Lung (tissue), 12 donors: ENCODE data around the gene TMEM54. TPM values are rescaled to one million over a fixed set of nuclear protein-coding genes. Genes with fewer than 3 reads are reported as not detected.

ENCODE experiments used
- ATAC-seq: fragments of 200-7000 bp; cut with Tn5 transposase; one replicate; pipeline ENCODE4 v1.9.1; 2020; ENCODE audit warnings: moderate number of reproducible peaks; ENCODE audit not compliant: insufficient read depth, low FRiP score
- DNase-seq, 3 donors: peaks; one replicate each; pipeline ENCODE4 v3.0.0-alpha.2; 2013 to 2017
- H3K27ac ChIP-seq, 2 donors: one replicate each; pipeline ENCODE4 v1.5.1; 2013; ENCODE audit warnings: mild to moderate bottlenecking in 2 of 2, moderate library complexity in 2 of 2, control low read depth in 1 of 2, inconsistent platforms in 1 of 2, low read depth in 1 of 2, low read length in 1 of 2
- H3K27me3 ChIP-seq, 3 donors: one replicate each; pipeline ENCODE4 v1.5.1; 2013; ENCODE audit warnings: low read length in 2 of 3; ENCODE audit not compliant: control insufficient read depth in 3 of 3, insufficient read depth in 3 of 3
- H3K36me3 ChIP-seq, 4 donors: one replicate each; pipeline ENCODE4 v1.5.1; 2013; ENCODE audit warnings: low read length in 4 of 4, mild to moderate bottlenecking in 1 of 4, moderate library complexity in 1 of 4; ENCODE audit not compliant: control insufficient read depth in 4 of 4, insufficient read depth in 4 of 4
- H3K4me1 ChIP-seq, 5 donors: one replicate each; pipeline ENCODE4 v1.5.1; 2013; ENCODE audit warnings: low read length in 5 of 5, mild to moderate bottlenecking in 2 of 5, moderate library complexity in 1 of 5; ENCODE audit not compliant: control insufficient read depth in 5 of 5, insufficient read depth in 5 of 5
- H3K4me3 ChIP-seq: one replicate; pipeline ENCODE4 v1.5.1; 2013; ENCODE audit warnings: mild to moderate bottlenecking, control low read depth, moderate library complexity
- H3K9ac ChIP-seq, 2 donors: one replicate each; pipeline ENCODE4 v1.5.1; 2013; ENCODE audit warnings: low read length in 2 of 2, control low read depth in 1 of 2; ENCODE audit not compliant: insufficient read depth in 1 of 2
- H3K9me3 ChIP-seq, 4 donors: one replicate each; pipeline ENCODE4 v1.5.1; 2013; ENCODE audit warnings: low read length in 3 of 4, mild to moderate bottlenecking in 1 of 4, moderate library complexity in 1 of 4; ENCODE audit not compliant: control insufficient read depth in 4 of 4, insufficient read depth in 3 of 4
- WGBS, 2 donors: extraction: QIAGEN DNeasy Blood & Tissue Kit; methylation state at CpG; one replicate each; pipeline ENCODE4 v1.1.7; 2013; 5-methylcytosine and 5-hydroxymethylcytosine counted together
- polyA plus RNA-seq, 2 donors: library from polyadenylated mRNA; stranded (reverse); fragments of 200-250 nt; gene quantifications; one replicate each; pipeline ENCODE4 v1.2.1, GENCODE V29; 2013
- total RNA-seq, 2 donors: library from RNA; depleted of rRNA in 1 of 2; stranded (reverse); fragments of >200 nt in 1 of 2; gene quantifications; one replicate each; pipeline ENCODE4 v1.2.1, GENCODE V29; 2014 to 2021
- TF ChIP-seq, protein P1 (sequence below): IDR thresholded peaks from 2 replicates; pipeline ENCODE4 v1.5.1; 2012; ENCODE audit warnings: mild to moderate bottlenecking; ENCODE audit errors: control extremely low read depth, extremely low read depth
- donor health status: control.
- donor health status: control.
- donor health status: Bipolar disorder and iron deficiency.
- donor health status: healthy.
- donor health status: DM: yes; HTN: yes; CAD: no.

TMEM54 gene
- total and polyA plus RNA-seq, 4 donors = 22.4 to 56.6 (median 43.1) TPM

DNA sequence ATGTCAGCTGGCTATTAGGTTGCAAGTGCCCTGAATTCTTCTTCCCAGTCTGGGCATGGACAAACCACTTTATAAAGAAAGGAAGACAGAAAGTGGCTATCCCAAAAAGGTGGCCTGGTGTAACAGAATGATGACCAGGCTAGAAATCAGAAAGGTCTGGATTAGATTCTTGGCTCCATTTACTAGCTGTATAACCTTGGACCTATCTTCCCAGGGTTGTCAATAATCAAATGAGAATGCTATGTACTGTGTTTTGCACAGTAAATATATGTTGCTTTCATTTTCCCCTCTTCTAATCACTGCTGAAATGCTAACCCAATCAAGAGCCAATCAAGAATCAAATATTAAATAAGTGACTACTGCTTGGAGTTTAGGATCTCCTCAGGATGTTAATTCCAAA is 43.0 kb upstream of the TMEM54 start:
- Histone ChIP-seq H3K27ac (no peak overlapping the region), H3K36me3 (peaks cover 14 to 37% (median 24%) of the 10 kb centered on the region in 4 donors), H3K27me3 (no peaks in the 10 kb centered on the region), H3K4me1 (peaks cover 0 to 9% (median 0%) of the 10 kb centered on the region in 5 donors), H3K9me3 (no peaks in the 10 kb centered on the region), H3K4me3 (no peak overlapping the region), H3K9ac (no peak overlapping the region)
- DNase-seq (no peak), ATAC-seq (no peak)
- TF ChIP-seq, protein P1, sequence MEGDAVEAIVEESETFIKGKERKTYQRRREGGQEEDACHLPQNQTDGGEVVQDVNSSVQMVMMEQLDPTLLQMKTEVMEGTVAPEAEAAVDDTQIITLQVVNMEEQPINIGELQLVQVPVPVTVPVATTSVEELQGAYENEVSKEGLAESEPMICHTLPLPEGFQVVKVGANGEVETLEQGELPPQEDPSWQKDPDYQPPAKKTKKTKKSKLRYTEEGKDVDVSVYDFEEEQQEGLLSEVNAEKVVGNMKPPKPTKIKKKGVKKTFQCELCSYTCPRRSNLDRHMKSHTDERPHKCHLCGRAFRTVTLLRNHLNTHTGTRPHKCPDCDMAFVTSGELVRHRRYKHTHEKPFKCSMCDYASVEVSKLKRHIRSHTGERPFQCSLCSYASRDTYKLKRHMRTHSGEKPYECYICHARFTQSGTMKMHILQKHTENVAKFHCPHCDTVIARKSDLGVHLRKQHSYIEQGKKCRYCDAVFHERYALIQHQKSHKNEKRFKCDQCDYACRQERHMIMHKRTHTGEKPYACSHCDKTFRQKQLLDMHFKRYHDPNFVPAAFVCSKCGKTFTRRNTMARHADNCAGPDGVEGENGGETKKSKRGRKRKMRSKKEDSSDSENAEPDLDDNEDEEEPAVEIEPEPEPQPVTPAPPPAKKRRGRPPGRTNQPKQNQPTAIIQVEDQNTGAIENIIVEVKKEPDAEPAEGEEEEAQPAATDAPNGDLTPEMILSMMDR = no peak

GRCh38 chr1:32939655-32940371 is 38.6 kb upstream of the TMEM54 start:
- no peak overlapping the region for H3K4me3 ChIP-seq
- H3K27ac ChIP-seq = peak overlapping the region in 1 of 2 donors; percentile 17
- peaks cover 19 to 36% (median 24%) of the 10 kb centered on the region in 4 donors for H3K36me3 ChIP-seq
- ATAC-seq = peak; percentile 78
- peak in 2 of 3 donors; percentile 31 to 41 for DNase-seq
- TF ChIP-seq, protein P1 = no peak
- H3K9me3 ChIP-seq = no peaks in the 10 kb centered on the region
- no peak overlapping the region for H3K9ac ChIP-seq
- WGBS, 2 donors = 79 to 82% methylated on average over 4 of the region's 4 CpGs
- H3K4me1 ChIP-seq = peaks cover 0 to 5% (median 0%) of the 10 kb centered on the region in 5 donors
- H3K27me3 ChIP-seq = no peaks in the 10 kb centered on the region

GRCh38 chr1:32937061-32937460 is 35.9 kb upstream of the TMEM54 start:
- TF ChIP-seq, protein P1 = no peak
- Histone ChIP-seq H3K9me3 (no peaks in the 10 kb centered on the region), H3K4me3 (no peak overlapping the region), H3K4me1 (peaks cover 0 to 6% (median 0%) of the 10 kb centered on the region in 5 donors), H3K27me3 (no peaks in the 10 kb centered on the region), H3K9ac (no peak overlapping the region), H3K36me3 (peaks cover 13 to 24% (median 18%) of the 10 kb centered on the region in 4 donors), H3K27ac (no peak overlapping the region)
- DNase-seq (no peak), ATAC-seq (no peak)
- WGBS, 2 donors = 96 to 99% methylated on average over 4 of the region's 4 CpGs

DNA sequence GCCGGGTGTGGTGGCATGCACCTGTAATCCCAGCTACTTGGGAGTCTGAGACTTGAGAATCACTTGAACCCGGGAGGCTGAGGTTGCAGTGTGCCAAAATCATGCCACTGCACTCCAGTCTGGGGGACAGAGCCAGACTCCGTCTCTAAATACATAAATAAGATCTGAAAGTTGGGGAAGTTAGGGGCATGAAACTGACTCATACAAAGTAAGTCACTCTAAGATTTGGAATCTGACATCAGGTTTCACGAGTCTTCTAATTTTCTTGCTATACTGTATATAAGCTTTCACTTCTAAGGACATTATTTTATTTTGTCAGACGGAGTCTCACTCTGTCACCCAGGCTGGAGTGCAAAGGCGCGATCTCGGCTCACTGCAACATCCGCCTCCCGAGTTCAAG is 33.3 kb upstream of the TMEM54 start:
- no peak overlapping the region for H3K4me3 ChIP-seq
- peaks cover 9 to 19% (median 10%) of the 10 kb centered on the region in 4 donors for H3K36me3 ChIP-seq
- no peaks in the 10 kb centered on the region for H3K27me3 ChIP-seq
- no peak overlapping the region for H3K27ac ChIP-seq
- WGBS, 2 donors = 95 to 96% methylated on average over 10 of the region's 10 CpGs
- DNase-seq = no peak
- TF ChIP-seq, protein P1 = no peak
- no peak for ATAC-seq
- no peak overlapping the region for H3K9ac ChIP-seq
- peaks cover 0 to 6% (median 0%) of the 10 kb centered on the region in 5 donors for H3K4me1 ChIP-seq
- no peaks in the 10 kb centered on the region for H3K9me3 ChIP-seq
